HG02943 (cell line): ENCODE measurements around the gene ZKSCAN4.

ENCODE experiments used
- ATAC-seq: cut with Tn5 transposase; IDR thresholded peaks from one replicate; pipeline ENCODE4 v1.9.1; 2021; ENCODE audit warnings: mild to moderate bottlenecking, low read depth, moderate library complexity; ENCODE audit not compliant: unreplicated experiment

ZKSCAN4 gene

GRCh38 chr6:28211840-28212509 lies 40.1 kb downstream of the ZKSCAN4 start:
- no peak for ATAC-seq

GRCh38 chr6:28209753-28210535 lies 42.1 kb downstream of the ZKSCAN4 start:
- no peak for ATAC-seq

- ATAC-seq = no peak
These were observed 43.9 kb downstream of the ZKSCAN4 start for GRCh38 chr6:28208111-28208659.

GRCh38 chr6:28207510-28208110 lies 44.5 kb downstream of the ZKSCAN4 start:
- no peak for ATAC-seq

GRCh38 chr6:28206928-28207509 lies 45.0 kb downstream of the ZKSCAN4 start:
- ATAC-seq = no peak

GRCh38 chr6:28206527-28206926 lies 45.5 kb downstream of the ZKSCAN4 start:
- ATAC-seq = no peak

- no peak for ATAC-seq
These were observed 46.2 kb downstream of the ZKSCAN4 start for GRCh38 chr6:28205879-28206278.

- no peak for ATAC-seq
These were observed 48.9 kb downstream of the ZKSCAN4 start for GRCh38 chr6:28203201-28203600.

- no peak for ATAC-seq
These were observed 52.0 kb downstream of the ZKSCAN4 start for GRCh38 chr6:28200020-28200419.
